Dendritic cell treated with granulocyte-macrophage colony-stimulating factor and Interleukin-4, amounts not matched to agents 40 ng/mL and 50 ng/mL, for 4 days (primary cell): ENCODE measurements around the gene ZC3H18.
A peak's percentile ranks its signal among the peaks of the same experiment; 100 is the strongest.

ENCODE experiments used
- H3K27ac Mint-ChIP-seq: one replicate; pipeline ENCODE4 v1.8.0; 2022; ENCODE audit warnings: mild to moderate bottlenecking, mixed read lengths
- H3K27me3 Mint-ChIP-seq: one replicate; pipeline ENCODE4 v1.8.0; 2022; ENCODE audit warnings: mild to moderate bottlenecking, mixed read lengths
- H3K36me3 Mint-ChIP-seq: one replicate; pipeline ENCODE4 v1.8.0; 2022; ENCODE audit warnings: low read depth, mixed read lengths
- H3K4me1 Mint-ChIP-seq: one replicate; pipeline ENCODE4 v1.8.0; 2022; ENCODE audit warnings: low read depth, mixed read lengths
- H3K4me3 Mint-ChIP-seq: one replicate; pipeline ENCODE4 v1.8.0; 2022; ENCODE audit warnings: mild to moderate bottlenecking, moderate library complexity, mixed read lengths
- H3K9me3 Mint-ChIP-seq: one replicate; pipeline ENCODE4 v1.8.0; 2022; ENCODE audit warnings: mixed read lengths
- intact Hi-C: fragments of 100-400 bp; cut with micrococcal nuclease; formaldehyde crosslinking; loops from one replicate; pipeline ENCODE4 v1.15.0; 2022

ZC3H18 gene

DNA sequence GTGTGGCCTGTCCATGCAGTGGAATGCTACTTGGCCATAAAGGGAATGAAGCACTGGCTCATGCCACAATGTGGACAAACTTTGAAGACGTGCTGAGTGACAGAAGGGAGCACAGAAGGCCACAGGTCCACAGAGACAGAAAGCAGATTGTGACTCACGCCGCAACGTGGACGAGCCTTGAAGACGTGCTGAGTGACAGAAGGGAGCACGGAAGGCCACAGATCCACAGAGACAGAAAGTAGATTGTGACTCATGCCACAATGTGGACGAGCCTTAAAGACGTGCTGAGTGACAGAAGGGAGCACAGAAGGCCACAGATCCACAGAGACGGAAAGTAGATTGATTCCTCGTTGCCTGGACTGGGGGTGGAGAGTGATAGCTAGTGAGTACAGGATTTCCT lies 19.2 kb downstream of the ZC3H18 start:
- Mint-ChIP-seq H3K9me3 (no peaks in the 10 kb centered on the region), H3K27ac (no peak overlapping the region), H3K4me3 (no peak overlapping the region), H3K27me3 (no peaks in the 10 kb centered on the region), H3K4me1 (peaks cover 29% of the 10 kb centered on the region), H3K36me3 (peaks cover 70% of the 10 kb centered on the region)
- intact Hi-C loops, result loop anchor here (10.0 kb wide), 1 partner anchor 45 kb away; the partner anchor contains the start of gene IL17C

- Mint-ChIP-seq H3K27ac (peak overlapping the region; percentile 81), H3K4me3 (peak overlapping the region; percentile 15), H3K9me3 (no peaks in the 10 kb centered on the region), H3K36me3 (peaks cover 60% of the 10 kb centered on the region), H3K27me3 (no peaks in the 10 kb centered on the region), H3K4me1 (peaks cover 38% of the 10 kb centered on the region)
- intact Hi-C loops, result loop anchor here (1.0 to 10.0 kb wide), 3 partner anchors 21 to 113 kb away; partner anchors contain the start of genes CTU2, MVD, RNF166 and ZC3H18
These were observed 21.4 kb downstream of the ZC3H18 start for GRCh38 chr16:88591577-88592021.

- no peaks in the 10 kb centered on the region for H3K27me3 Mint-ChIP-seq
- no peak overlapping the region for H3K4me3 Mint-ChIP-seq
- intact Hi-C loops, result loop anchor here (10.0 kb wide), 1 partner anchor 112 kb away; the partner anchor contains the start of genes CTU2 and RNF166
- H3K4me1 Mint-ChIP-seq, result peaks cover 44% of the 10 kb centered on the region
- no peak overlapping the region for H3K27ac Mint-ChIP-seq
- H3K9me3 Mint-ChIP-seq, result no peaks in the 10 kb centered on the region
- peaks cover 48% of the 10 kb centered on the region for H3K36me3 Mint-ChIP-seq
These were observed 22.9 kb downstream of the ZC3H18 start for GRCh38 chr16:88593061-88593460.

DNA sequence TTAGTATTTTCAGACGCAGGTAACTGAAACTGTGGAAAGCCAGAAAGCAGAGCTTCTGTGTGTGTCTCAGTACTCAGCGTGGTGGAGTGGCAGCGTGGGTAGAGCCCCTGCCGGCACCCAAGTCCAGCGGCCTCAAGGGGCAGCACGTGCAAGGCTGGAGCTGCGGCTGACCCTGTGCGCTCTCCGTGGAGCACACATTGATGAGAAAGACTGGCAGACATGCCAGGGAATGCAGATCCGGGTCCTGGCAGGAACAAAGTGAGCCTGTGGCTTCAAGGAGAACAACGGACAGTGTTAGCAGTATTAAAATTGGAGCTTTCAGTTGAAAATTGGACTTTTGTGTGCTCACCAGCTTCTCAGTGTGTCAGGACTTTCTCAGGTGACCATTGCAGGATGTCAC lies 23.3 kb downstream of the ZC3H18 start:
- Mint-ChIP-seq H3K4me3 (no peak overlapping the region), H3K27ac (no peak overlapping the region)

GRCh38 chr16:88593910-88594309 lies 23.7 kb downstream of the ZC3H18 start:
- no peaks in the 10 kb centered on the region for H3K9me3 Mint-ChIP-seq
- no peak overlapping the region for H3K27ac Mint-ChIP-seq
- peaks cover 50% of the 10 kb centered on the region for H3K4me1 Mint-ChIP-seq
- H3K4me3 Mint-ChIP-seq, result no peak overlapping the region
- intact Hi-C loops, result loop anchor here (10.0 kb wide), 1 partner anchor 111 kb away; the partner anchor contains the start of genes CTU2 and RNF166
- peaks cover 48% of the 10 kb centered on the region for H3K36me3 Mint-ChIP-seq
- no peaks in the 10 kb centered on the region for H3K27me3 Mint-ChIP-seq

More for the DNA sequence above, 23.3 kb downstream of the ZC3H18 start:
- H3K27me3 Mint-ChIP-seq, result no peaks in the 10 kb centered on the region
- intact Hi-C loops, result loop anchor here (10.0 kb wide), 1 partner anchor 111 kb away; the partner anchor contains the start of genes CTU2 and RNF166
- peaks cover 48% of the 10 kb centered on the region for H3K36me3 Mint-ChIP-seq
- H3K4me1 Mint-ChIP-seq, result peaks cover 48% of the 10 kb centered on the region
- H3K9me3 Mint-ChIP-seq, result no peaks in the 10 kb centered on the region

GRCh38 chr16:88595101-88595500 lies 24.9 kb downstream of the ZC3H18 start:
- Mint-ChIP-seq H3K27ac (no peak overlapping the region), H3K9me3 (no peaks in the 10 kb centered on the region), H3K4me3 (no peak overlapping the region), H3K36me3 (peaks cover 48% of the 10 kb centered on the region), H3K4me1 (peaks cover 57% of the 10 kb centered on the region), H3K27me3 (no peaks in the 10 kb centered on the region)
- intact Hi-C loops, result loop anchor here (10.0 kb wide), 1 partner anchor 110 kb away; the partner anchor contains the start of genes CTU2 and RNF166

GRCh38 chr16:88595921-88596320 lies 25.7 kb downstream of the ZC3H18 start:
- no peaks in the 10 kb centered on the region for H3K9me3 Mint-ChIP-seq
- H3K4me3 Mint-ChIP-seq, result no peak overlapping the region
- H3K27me3 Mint-ChIP-seq, result no peaks in the 10 kb centered on the region
- H3K27ac Mint-ChIP-seq, result peak overlapping the region; percentile 70
- H3K36me3 Mint-ChIP-seq, result peaks cover 48% of the 10 kb centered on the region
- intact Hi-C loops, result loop anchor here (10.0 kb wide), 1 partner anchor 109 kb away; the partner anchor contains the start of genes CTU2 and RNF166
- peaks cover 61% of the 10 kb centered on the region for H3K4me1 Mint-ChIP-seq

GRCh38 chr16:88596483-88596882 lies 26.3 kb downstream of the ZC3H18 start:
- Mint-ChIP-seq H3K27ac (peak overlapping the region; percentile 70), H3K36me3 (peaks cover 52% of the 10 kb centered on the region), H3K9me3 (no peaks in the 10 kb centered on the region), H3K27me3 (no peaks in the 10 kb centered on the region), H3K4me1 (peaks cover 56% of the 10 kb centered on the region), H3K4me3 (no peak overlapping the region)
- intact Hi-C loops, result loop anchor here (10.0 kb wide), 1 partner anchor 108 kb away; the partner anchor contains the start of genes CTU2 and RNF166

- no peak overlapping the region for H3K4me3 Mint-ChIP-seq
- peak overlapping the region; percentile 86 for H3K27ac Mint-ChIP-seq
- no peaks in the 10 kb centered on the region for H3K9me3 Mint-ChIP-seq
- H3K36me3 Mint-ChIP-seq, result peaks cover 64% of the 10 kb centered on the region
- peaks cover 45% of the 10 kb centered on the region for H3K4me1 Mint-ChIP-seq
- intact Hi-C loops, result loop anchor here (10.0 kb wide), 1 partner anchor 107 kb away; the partner anchor contains the start of genes CTU2 and RNF166
- H3K27me3 Mint-ChIP-seq, result no peaks in the 10 kb centered on the region
These were observed 27.8 kb downstream of the ZC3H18 start for GRCh38 chr16:88597856-88598491.

GRCh38 chr16:88599092-88599733 lies 29.0 kb downstream of the ZC3H18 start:
- Mint-ChIP-seq H3K9me3 (no peaks in the 10 kb centered on the region), H3K36me3 (peaks cover 66% of the 10 kb centered on the region)

DNA sequence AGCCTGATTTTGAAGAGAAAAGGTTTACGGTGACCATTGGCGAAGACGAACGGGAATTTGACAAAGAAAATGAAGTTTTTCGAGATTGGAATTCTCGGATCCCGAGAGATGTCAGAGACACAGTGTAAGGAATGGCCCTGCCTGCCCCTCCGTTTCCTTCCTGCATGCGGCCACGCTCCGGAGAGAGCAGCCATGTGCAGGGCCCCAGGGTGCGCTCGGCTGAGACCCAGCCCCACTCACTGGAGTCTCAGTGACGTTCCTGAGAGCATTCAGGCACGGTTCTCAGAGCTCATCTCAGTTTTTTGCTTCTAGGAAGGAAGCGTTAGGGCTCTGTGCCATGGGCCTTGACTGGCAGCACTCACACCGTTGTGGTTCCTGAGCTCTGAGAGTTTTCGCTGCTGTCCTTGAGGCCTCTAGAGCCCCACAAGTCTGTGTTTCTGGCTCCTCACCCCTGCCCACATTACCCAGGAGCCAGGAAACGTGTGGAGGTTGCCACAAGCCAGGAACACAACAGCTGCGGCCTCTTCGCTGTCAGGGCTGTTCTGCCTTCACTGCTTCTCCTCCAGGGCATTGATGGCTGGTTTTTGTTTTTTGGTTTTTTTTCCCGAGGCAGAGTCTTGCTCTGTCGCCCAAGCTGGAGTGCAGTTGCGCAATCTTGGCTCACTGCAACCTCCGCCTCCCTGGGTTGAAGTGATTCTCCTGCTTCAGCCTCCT lies 29.8 kb downstream of the ZC3H18 start:
- H3K27ac Mint-ChIP-seq, result peak overlapping the region; percentile 86
- H3K27me3 Mint-ChIP-seq, result no peaks in the 10 kb centered on the region
- H3K4me3 Mint-ChIP-seq, result peak overlapping the region; percentile 17
- H3K4me1 Mint-ChIP-seq, result peaks cover 40% of the 10 kb centered on the region
- H3K36me3 Mint-ChIP-seq, result peaks cover 72% of the 10 kb centered on the region
- no peaks in the 10 kb centered on the region for H3K9me3 Mint-ChIP-seq
- intact Hi-C loops, result loop anchor here (10.0 kb wide), 1 partner anchor 105 kb away; the partner anchor contains the start of genes CTU2 and RNF166

More at GRCh38 chr16:88599092-88599733, 29.0 kb downstream of the ZC3H18 start:
- Mint-ChIP-seq H3K4me3 (peak overlapping the region; percentile 17), H3K27me3 (no peaks in the 10 kb centered on the region), H3K4me1 (peaks cover 40% of the 10 kb centered on the region), H3K27ac (peak overlapping the region; percentile 86)
- intact Hi-C loops, result loop anchor here (10.0 kb wide), 1 partner anchor 106 kb away; the partner anchor contains the start of genes CTU2 and RNF166

DNA sequence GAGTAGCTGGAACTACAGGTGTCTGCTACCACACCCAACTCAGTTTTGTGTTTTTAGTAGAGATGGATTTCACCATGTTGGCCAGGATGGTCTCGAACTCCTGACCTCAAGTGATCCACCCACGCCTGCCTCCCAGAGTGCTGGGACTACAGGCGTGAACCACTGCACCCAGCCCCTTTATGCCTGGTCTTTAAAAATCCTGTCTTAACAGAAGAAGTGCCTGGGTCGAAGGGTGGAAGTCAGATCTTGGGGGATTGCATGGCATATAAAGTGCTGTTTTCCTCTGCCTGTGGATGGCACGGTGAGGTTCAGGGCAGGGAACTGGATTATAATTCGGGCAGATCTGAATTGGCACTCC lies 30.3 kb downstream of the ZC3H18 start:
- H3K36me3 Mint-ChIP-seq, result peaks cover 74% of the 10 kb centered on the region
- no peaks in the 10 kb centered on the region for H3K9me3 Mint-ChIP-seq
- H3K27ac Mint-ChIP-seq, result peak overlapping the region; percentile 86
- H3K4me3 Mint-ChIP-seq, result no peak overlapping the region
- H3K27me3 Mint-ChIP-seq, result no peaks in the 10 kb centered on the region
- H3K4me1 Mint-ChIP-seq, result peaks cover 40% of the 10 kb centered on the region
- intact Hi-C loops, result no loop called here

- H3K27ac Mint-ChIP-seq, result peak overlapping the region; percentile 86
- H3K4me3 Mint-ChIP-seq, result no peak overlapping the region
These were observed 31.3 kb downstream of the ZC3H18 start for GRCh38 chr16:88601313-88602036.

More at GRCh38 chr16:88601313-88602036, 31.3 kb downstream of the ZC3H18 start:
- no peaks in the 10 kb centered on the region for H3K9me3 Mint-ChIP-seq
- H3K36me3 Mint-ChIP-seq, result peaks cover 83% of the 10 kb centered on the region
- intact Hi-C loops, result no loop called here
- H3K4me1 Mint-ChIP-seq, result peaks cover 32% of the 10 kb centered on the region
- no peaks in the 10 kb centered on the region for H3K27me3 Mint-ChIP-seq
